ENCODE data around the gene PGLYRP2. TPM values are rescaled to one million over a fixed set of nuclear protein-coding genes. Genes with fewer than 3 reads are reported as not detected.
"Not testable (repeated sequence)": the region's sequence is repeated elsewhere in the genome, so short reads cannot be mapped to it uniquely, and the experiment has no call there.

The PGLYRP2 gene
- total and polyA plus RNA-seq, 4 donors: not detected

DNA sequence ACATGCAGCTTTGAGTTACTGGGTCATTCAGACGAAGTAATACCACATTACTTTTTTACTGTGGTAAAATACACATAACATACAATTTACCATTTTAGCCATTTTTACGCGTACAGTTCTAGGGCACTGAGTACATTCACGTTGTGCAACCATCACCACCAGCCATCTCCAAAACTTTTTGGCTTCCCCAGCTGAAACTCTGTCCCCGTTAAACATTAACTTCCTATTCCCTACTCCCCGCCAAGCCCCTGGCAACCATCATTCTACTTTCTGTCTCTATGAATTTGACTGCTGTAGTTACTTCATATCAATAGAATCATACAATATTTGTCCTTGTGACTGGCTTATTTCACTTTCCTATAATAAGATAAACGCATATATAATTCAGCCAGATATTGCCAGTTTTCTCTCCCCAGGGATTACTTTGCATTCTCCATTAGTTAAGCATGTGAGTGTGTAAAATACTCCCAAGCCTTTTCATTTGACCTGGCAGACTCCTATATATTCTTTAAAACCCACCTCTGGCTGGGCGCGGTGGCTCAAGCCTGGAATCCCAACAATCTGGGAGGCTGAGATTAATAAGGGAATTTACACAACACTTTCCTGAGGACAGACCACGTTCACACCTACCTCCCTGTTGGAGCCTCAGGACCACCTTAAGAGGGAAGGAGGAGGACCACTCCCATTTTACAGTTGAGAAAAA, 19.0 kb upstream of the PGLYRP2 start:
- no peaks in the 10 kb centered on the region for H3K27me3 ChIP-seq (ENCODE audit: control insufficient read depth in 1 of 2, insufficient read depth in 2 of 2, low read length in 1 of 2)
- 45 to 53% methylated on average over 10 of the region's 10 CpGs for WGBS, 2 donors
- no peaks in the 10 kb centered on the region for H3K9me3 ChIP-seq (ENCODE audit: control insufficient read depth, low read length)
- no peak overlapping the region for H3K27ac ChIP-seq (ENCODE audit: low read depth in 1 of 2, low read length in 2 of 2)
- intact Hi-C loops (cut with DNase I): no loop called here
- ATAC-seq (ENCODE audit: low FRiP score) (no peak), DNase-seq (no peak)
- no peaks in the 10 kb centered on the region for H3K36me3 ChIP-seq (ENCODE audit: control insufficient read depth in 1 of 2, insufficient read depth in 2 of 2, low read length in 1 of 2)
- no peaks in the 10 kb centered on the region for H3K4me1 ChIP-seq (ENCODE audit: control insufficient read depth in 1 of 2, insufficient read depth in 2 of 2, low read length in 2 of 2)
- no peak overlapping the region for H3K4me3 ChIP-seq (ENCODE audit: low read length in 2 of 2)

DNA sequence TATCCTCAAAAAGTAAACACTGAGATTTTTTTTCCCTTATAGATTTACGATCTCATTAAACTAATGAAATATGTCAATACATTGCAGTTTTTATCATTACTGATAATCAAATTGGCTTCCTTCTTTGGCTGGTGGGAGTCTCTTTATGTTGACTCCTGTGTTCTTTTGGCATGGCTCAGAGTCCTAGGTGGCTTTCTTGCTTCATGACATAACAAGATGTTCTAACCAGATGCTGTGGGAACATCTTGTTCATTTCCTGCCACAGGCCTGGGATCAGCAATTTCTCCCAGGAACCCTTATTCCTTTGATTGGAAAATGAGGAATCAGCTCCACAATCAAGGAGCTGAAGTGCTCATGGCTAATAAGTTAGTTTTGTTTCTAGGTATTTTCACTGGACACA, 15.8 kb upstream of the PGLYRP2 start:
- Histone ChIP-seq H3K27me3 (ENCODE audit: control insufficient read depth in 1 of 2, insufficient read depth in 2 of 2, low read length in 1 of 2) (no peaks in the 10 kb centered on the region), H3K36me3 (ENCODE audit: control insufficient read depth in 1 of 2, insufficient read depth in 2 of 2, low read length in 1 of 2) (no peaks in the 10 kb centered on the region), H3K9me3 (ENCODE audit: control insufficient read depth, low read length) (no peaks in the 10 kb centered on the region), H3K27ac (ENCODE audit: low read depth in 1 of 2, low read length in 2 of 2) (no peak overlapping the region), H3K4me3 (ENCODE audit: low read length in 2 of 2) (no peak overlapping the region), H3K4me1 (ENCODE audit: control insufficient read depth in 1 of 2, insufficient read depth in 2 of 2, low read length in 2 of 2) (no peaks in the 10 kb centered on the region)
- intact Hi-C loops (cut with DNase I): no loop called here
- no peak for DNase-seq
- no peak for ATAC-seq (ENCODE audit: low FRiP score)
- WGBS, 2 donors: 91 to 92% methylated on average over 1 of the region's 1 CpG

DNA sequence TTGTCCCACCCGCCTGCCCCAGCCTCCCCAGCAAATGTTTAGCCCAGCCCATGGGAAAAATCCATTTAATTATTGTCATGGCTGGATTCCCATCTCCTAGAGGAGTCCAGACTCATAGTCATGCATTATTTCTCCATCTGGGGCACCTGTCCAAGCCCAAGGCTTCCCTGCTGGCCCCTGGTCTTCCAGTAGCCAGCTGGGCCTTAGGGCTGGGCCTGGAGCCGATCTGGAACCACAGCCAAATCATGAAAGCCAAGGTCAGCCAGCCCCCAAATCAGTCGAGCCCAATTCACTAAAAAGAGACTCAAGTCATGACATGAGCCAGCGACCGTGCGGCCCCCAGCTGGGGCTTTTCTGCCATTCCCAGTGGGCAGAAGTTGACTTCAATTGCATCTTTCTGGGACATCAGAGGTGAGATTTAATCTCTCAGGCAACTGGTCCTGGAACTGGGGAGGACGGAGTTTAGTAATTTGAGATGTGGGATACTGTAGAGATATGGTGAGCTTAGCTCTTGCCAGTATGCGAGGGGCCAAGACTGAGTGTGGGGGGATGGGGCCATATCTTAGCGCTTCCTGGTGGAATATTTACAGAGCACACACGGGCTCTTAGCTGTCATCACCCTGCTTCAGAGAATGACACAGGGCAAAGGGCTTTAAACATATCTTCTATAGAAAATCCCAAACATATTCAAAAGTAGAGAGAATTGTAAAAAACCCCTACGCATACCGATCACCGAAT, 9.4 kb upstream of the PGLYRP2 start:
- Histone ChIP-seq H3K27me3 (ENCODE audit: control insufficient read depth in 1 of 2, insufficient read depth in 2 of 2, low read length in 1 of 2) (peaks cover 0 to 2% of the 10 kb centered on the region in 2 donors), H3K4me1 (ENCODE audit: control insufficient read depth in 1 of 2, insufficient read depth in 2 of 2, low read length in 2 of 2) (no peaks in the 10 kb centered on the region), H3K9me3 (ENCODE audit: control insufficient read depth, low read length) (no peaks in the 10 kb centered on the region), H3K36me3 (ENCODE audit: control insufficient read depth in 1 of 2, insufficient read depth in 2 of 2, low read length in 1 of 2) (no peaks in the 10 kb centered on the region), H3K4me3 (ENCODE audit: low read length in 2 of 2) (no peak overlapping the region), H3K27ac (ENCODE audit: low read depth in 1 of 2, low read length in 2 of 2) (no peak overlapping the region)
- 64 to 67% methylated on average over 13 of the region's 13 CpGs for WGBS, 2 donors
- DNase-seq: no peak
- ATAC-seq (ENCODE audit: low FRiP score): no peak
- intact Hi-C loops (cut with DNase I): no loop called here

DNA sequence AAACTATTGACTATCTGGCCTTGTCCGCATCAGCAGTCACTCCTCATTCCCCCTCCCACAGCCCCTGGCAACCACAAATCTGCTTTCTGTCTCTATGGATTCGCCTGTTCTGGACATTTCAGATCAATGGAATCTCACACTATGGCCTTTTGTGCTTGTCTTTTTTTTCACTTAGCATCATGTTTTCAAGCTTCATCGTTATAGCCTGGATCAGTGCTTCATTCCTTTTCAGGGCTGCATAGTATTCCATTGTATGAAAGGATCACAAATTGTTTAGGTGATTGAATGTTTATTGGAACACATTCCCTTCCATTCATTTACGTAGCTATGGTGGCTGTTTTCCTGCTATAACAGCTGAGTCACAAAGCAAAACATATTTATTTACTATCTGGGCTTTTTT, 7.7 kb upstream of the PGLYRP2 start:
- Histone ChIP-seq H3K4me1 (ENCODE audit: control insufficient read depth in 1 of 2, insufficient read depth in 2 of 2, low read length in 2 of 2) (no peaks in the 10 kb centered on the region), H3K4me3 (ENCODE audit: low read length in 2 of 2) (no peak overlapping the region), H3K9me3 (ENCODE audit: control insufficient read depth, low read length) (no peaks in the 10 kb centered on the region), H3K27me3 (ENCODE audit: control insufficient read depth in 1 of 2, insufficient read depth in 2 of 2, low read length in 1 of 2) (peaks cover 0 to 2% of the 10 kb centered on the region in 2 donors), H3K36me3 (ENCODE audit: control insufficient read depth in 1 of 2, insufficient read depth in 2 of 2, low read length in 1 of 2) (no peaks in the 10 kb centered on the region), H3K27ac (ENCODE audit: low read depth in 1 of 2, low read length in 2 of 2) (no peak overlapping the region)
- intact Hi-C loops (cut with DNase I): no loop called here
- WGBS, 2 donors: 92 to 93% methylated on average over 4 of the region's 4 CpGs
- ATAC-seq (ENCODE audit: low FRiP score): no peak
- DNase-seq: no peak

DNA sequence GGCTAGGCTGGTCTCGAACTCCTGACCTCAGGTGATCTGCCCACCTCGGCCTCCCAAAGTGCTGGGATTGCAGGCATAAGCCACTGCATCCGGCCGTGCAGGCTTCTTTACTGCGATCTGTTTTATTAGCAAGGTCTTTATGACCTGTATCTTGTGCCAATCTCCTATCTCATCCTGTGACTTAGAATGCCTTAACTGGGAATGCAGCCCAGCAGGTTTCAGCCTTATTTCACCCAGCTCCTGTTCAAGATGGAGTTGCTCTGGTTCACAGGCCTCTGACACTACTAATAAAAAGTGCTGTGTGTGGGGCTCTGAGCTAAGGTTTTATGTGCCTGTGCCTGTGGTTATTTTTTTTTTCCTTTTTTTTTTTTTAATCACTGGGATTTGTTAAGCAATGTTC, 6.5 kb upstream of the PGLYRP2 start:
- intact Hi-C loops (cut with DNase I); DNase-seq; H3K27ac ChIP-seq (ENCODE audit: low read depth in 1 of 2, low read length in 2 of 2); H3K9me3 ChIP-seq (ENCODE audit: control insufficient read depth, low read length); H3K36me3 ChIP-seq (ENCODE audit: control insufficient read depth in 1 of 2, insufficient read depth in 2 of 2, low read length in 1 of 2); H3K4me1 ChIP-seq (ENCODE audit: control insufficient read depth in 1 of 2, insufficient read depth in 2 of 2, low read length in 2 of 2); H3K4me3 ChIP-seq (ENCODE audit: low read length in 2 of 2); ATAC-seq (ENCODE audit: low FRiP score); H3K27me3 ChIP-seq (ENCODE audit: control insufficient read depth in 1 of 2, insufficient read depth in 2 of 2, low read length in 1 of 2): not testable (repeated sequence)
- 83 to 90% methylated on average over 5 of the region's 5 CpGs for WGBS, 2 donors

DNA sequence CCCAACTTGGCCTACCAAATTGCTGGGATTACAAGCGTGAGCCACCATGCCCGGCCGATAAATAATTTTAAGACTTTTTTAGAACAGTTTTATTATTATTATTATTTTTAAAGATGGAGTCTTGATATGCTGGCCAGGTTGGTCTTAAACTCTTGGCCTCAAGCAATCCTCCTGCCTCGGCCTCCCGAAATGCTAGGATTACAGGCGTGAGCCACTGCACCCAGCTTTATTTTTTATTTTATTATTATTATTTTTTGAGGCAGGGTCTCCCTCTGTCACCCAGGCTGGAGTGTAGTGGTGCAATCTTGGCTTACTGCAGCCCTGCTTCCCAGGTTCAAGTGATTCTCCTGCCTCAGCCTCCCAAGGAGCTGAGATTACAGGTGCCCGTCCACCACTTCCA, 1.7 kb upstream of the PGLYRP2 start:
- H3K4me1 ChIP-seq (ENCODE audit: control insufficient read depth in 1 of 2, insufficient read depth in 2 of 2, low read length in 2 of 2); H3K9me3 ChIP-seq (ENCODE audit: control insufficient read depth, low read length); DNase-seq; intact Hi-C loops (cut with DNase I); H3K4me3 ChIP-seq (ENCODE audit: low read length in 2 of 2); H3K27me3 ChIP-seq (ENCODE audit: control insufficient read depth in 1 of 2, insufficient read depth in 2 of 2, low read length in 1 of 2); H3K27ac ChIP-seq (ENCODE audit: low read depth in 1 of 2, low read length in 2 of 2); H3K36me3 ChIP-seq (ENCODE audit: control insufficient read depth in 1 of 2, insufficient read depth in 2 of 2, low read length in 1 of 2); ATAC-seq (ENCODE audit: low FRiP score): not testable (repeated sequence)
- 90 to 91% methylated on average over 7 of the region's 7 CpGs for WGBS, 2 donors

DNA sequence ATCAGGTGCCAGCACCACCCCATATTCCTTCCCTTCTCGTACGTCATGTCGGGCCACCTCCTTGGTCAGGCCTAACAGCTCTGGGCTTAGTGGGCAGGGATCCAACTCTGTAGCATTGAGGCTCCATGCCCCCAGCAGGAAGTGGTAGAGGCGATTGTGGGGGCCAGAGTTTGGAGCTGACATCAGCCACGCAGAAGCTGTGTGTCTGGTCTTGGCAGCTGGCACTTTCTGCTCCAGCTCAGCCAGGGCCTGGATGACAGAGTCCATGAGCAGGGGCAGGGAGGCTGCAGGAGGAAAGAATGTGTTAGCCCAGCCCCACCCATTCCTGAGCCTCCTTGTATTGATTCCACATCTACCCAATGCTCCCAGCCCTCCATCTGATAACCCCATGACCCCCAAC, 3.0 kb downstream of the PGLYRP2 start:
- Histone ChIP-seq H3K27ac (ENCODE audit: low read depth in 1 of 2, low read length in 2 of 2) (no peak overlapping the region), H3K36me3 (ENCODE audit: control insufficient read depth in 1 of 2, insufficient read depth in 2 of 2, low read length in 1 of 2) (no peaks in the 10 kb centered on the region), H3K9me3 (ENCODE audit: control insufficient read depth, low read length) (no peaks in the 10 kb centered on the region), H3K4me1 (ENCODE audit: control insufficient read depth in 1 of 2, insufficient read depth in 2 of 2, low read length in 2 of 2) (no peaks in the 10 kb centered on the region), H3K4me3 (ENCODE audit: low read length in 2 of 2) (no peak overlapping the region), H3K27me3 (ENCODE audit: control insufficient read depth in 1 of 2, insufficient read depth in 2 of 2, low read length in 1 of 2) (no peaks in the 10 kb centered on the region)
- WGBS, 2 donors: 85 to 94% methylated on average over 5 of the region's 5 CpGs
- intact Hi-C loops (cut with DNase I): no loop called here
- no peak for ATAC-seq (ENCODE audit: low FRiP score)
- peak in 1 of 2 donors; percentile 51 for DNase-seq

DNA sequence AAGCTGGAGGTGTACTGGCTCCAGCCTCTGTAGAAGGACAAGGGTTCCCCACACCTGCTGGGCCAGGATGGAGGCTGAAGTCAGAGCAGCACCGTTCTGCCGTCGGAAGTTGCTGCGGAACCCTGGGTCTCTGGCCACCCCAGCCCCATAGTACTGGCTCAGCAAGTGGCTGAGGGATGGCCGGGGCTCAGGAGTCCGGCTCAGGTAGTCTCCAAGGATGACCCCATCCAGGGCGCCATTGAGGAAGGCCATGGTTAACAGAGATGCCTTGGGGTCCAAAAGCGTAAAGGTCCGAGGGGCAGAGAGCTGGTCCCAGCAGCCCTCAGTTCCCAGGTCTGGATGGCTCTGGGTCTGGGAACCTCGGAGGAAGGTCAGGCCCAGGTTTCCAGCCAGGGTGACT, 3.7 kb downstream of the PGLYRP2 start:
- WGBS, 2 donors: 92 to 94% methylated on average over 10 of the region's 10 CpGs
- H3K36me3 ChIP-seq (ENCODE audit: control insufficient read depth in 1 of 2, insufficient read depth in 2 of 2, low read length in 1 of 2): no peaks in the 10 kb centered on the region
- intact Hi-C loops (cut with DNase I): no loop called here
- H3K27ac ChIP-seq (ENCODE audit: low read depth in 1 of 2, low read length in 2 of 2): no peak overlapping the region
- ATAC-seq (ENCODE audit: low FRiP score) (no peak), DNase-seq (peak in 1 of 2 donors; percentile 65)
- no peak overlapping the region for H3K4me3 ChIP-seq (ENCODE audit: low read length in 2 of 2)
- no peaks in the 10 kb centered on the region for H3K4me1 ChIP-seq (ENCODE audit: control insufficient read depth in 1 of 2, insufficient read depth in 2 of 2, low read length in 2 of 2)
- H3K9me3 ChIP-seq (ENCODE audit: control insufficient read depth, low read length): no peaks in the 10 kb centered on the region
- H3K27me3 ChIP-seq (ENCODE audit: control insufficient read depth in 1 of 2, insufficient read depth in 2 of 2, low read length in 1 of 2): no peaks in the 10 kb centered on the region

DNA sequence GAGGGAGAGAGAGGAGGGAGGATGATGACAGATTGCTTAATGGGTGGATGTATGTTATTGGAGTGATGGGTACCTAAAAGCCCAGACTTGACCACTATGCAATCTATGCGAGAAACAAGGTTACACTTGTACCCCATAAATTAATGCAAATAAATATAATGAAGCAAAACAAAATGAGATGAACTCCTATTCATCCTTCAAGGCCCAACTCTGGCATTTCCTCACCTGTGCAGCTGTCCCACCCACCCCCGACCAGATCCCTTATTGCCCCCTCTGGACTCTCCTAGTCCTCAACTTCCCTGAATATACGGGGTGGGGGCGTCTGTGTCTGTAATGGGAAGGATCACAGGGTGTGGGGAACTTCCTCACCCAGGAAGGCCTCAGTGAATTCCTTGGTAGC, 4.1 kb downstream of the PGLYRP2 start:
- Histone ChIP-seq H3K27me3 (ENCODE audit: control insufficient read depth in 1 of 2, insufficient read depth in 2 of 2, low read length in 1 of 2) (no peaks in the 10 kb centered on the region), H3K4me3 (ENCODE audit: low read length in 2 of 2) (no peak overlapping the region), H3K9me3 (ENCODE audit: control insufficient read depth, low read length) (no peaks in the 10 kb centered on the region), H3K27ac (ENCODE audit: low read depth in 1 of 2, low read length in 2 of 2) (no peak overlapping the region), H3K36me3 (ENCODE audit: control insufficient read depth in 1 of 2, insufficient read depth in 2 of 2, low read length in 1 of 2) (no peaks in the 10 kb centered on the region), H3K4me1 (ENCODE audit: control insufficient read depth in 1 of 2, insufficient read depth in 2 of 2, low read length in 2 of 2) (no peaks in the 10 kb centered on the region)
- DNase-seq (peak in 1 of 2 donors; percentile 6), ATAC-seq (ENCODE audit: low FRiP score) (no peak)
- 77 to 82% methylated on average over 4 of the region's 4 CpGs for WGBS, 2 donors
- intact Hi-C loops (cut with DNase I): no loop called here

Data from aorta (tissue), 5 donors.